Measurements from ENCODE around the gene AMH. TPM values are rescaled to one million over a fixed set of nuclear protein-coding genes. Genes with fewer than 3 reads are reported as not detected.
A peak's percentile ranks its signal among the peaks of the same experiment; 100 is the strongest.

Gene AMH
- total and polyA plus RNA-seq, 2 of the 13 experiments (the other 11 are each of a cell fraction or from before 2014, with no cell fraction given): 0.03 to 0.18 TPM

DNA sequence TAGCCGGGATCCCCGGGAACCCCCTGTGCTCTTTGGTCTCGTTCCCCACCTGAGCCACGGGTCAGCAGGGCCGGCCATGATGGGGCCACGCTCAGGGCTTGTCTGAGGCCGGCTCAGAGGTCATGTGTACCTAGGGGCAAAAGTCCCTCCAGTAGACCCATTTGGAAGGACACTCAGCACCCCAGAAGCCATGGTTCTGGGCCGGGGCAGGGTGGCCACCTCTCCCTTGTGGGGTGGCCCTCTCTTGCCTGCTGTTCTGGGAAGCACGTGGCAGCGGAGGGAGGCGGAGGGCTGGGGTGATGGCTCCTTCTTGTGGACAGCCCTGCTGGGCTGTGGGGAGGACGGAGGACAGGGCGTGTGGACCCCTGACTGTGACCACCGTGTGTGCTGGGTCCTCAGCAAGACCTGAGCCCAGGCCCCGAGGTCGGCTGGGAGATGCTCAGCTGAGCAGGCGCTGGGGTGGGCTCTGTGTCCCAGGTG, 39.3 kb downstream of the AMH start (continued):
- TF ChIP-seq ESRRA (CRISPR knock-in tag; IDR thresholded peaks at IDR 0.05; ENCODE audit: low read depth) (peak; percentile 86), ETV5 (CRISPR knock-in tag; IDR thresholded peaks at IDR 0.05; ENCODE audit: borderline replicate concordance) (peak; percentile 60; the same call in 1 of the 2 replicates), RFXANK (CRISPR knock-in tag; IDR thresholded peaks at IDR 0.05) (no peak), TEAD3 (CRISPR knock-in tag; optimal IDR thresholded peaks at IDR 0.05; ENCODE audit: borderline replicate concordance) (peak; percentile 43), MIER3 (CRISPR knock-in tag; IDR thresholded peaks at IDR 0.05; ENCODE audit: borderline replicate concordance) (no peak), BCL6 (CRISPR knock-in tag; IDR thresholded peaks at IDR 0.05) (0 out of 2 replicates have a peak, but pooled peaks have one; percentile 7), BCLAF1 (IDR thresholded peaks at IDR 0.05) (no peak), HDAC6 (IDR thresholded peaks at IDR 0.05; ENCODE audit: low read depth, low read length) (no peak), PPARG (CRISPR knock-in tag; conservative IDR thresholded peaks at IDR 0.05) (0 out of 2 replicates have a peak, but pooled peaks have one; percentile 31), LCORL (IDR thresholded peaks at IDR 0.05) (no peak), LCORL (CRISPR knock-in tag; IDR thresholded peaks at IDR 0.05) (peak; percentile 94), ATF7 (IDR thresholded peaks at IDR 0.05) (no peak), ATF7 (CRISPR knock-in tag; IDR thresholded peaks at IDR 0.05) (no peak), BATF2 (CRISPR knock-in tag; IDR thresholded peaks at IDR 0.05) (no peak), GTF2F1 (IDR thresholded peaks at IDR 0.05; ENCODE audit: low read length) (no peak), CHD2 (IDR thresholded peaks at IDR 0.05; ENCODE audit: low read depth, low read length) (no peak), DRAP1 (CRISPR knock-in tag; IDR thresholded peaks at IDR 0.05) (0 out of 2 replicates have a peak, but pooled peaks have one; percentile 22), NR2F6 (IDR thresholded peaks at IDR 0.05) (peak; percentile 75), NR2F6 (CRISPR knock-in tag; IDR thresholded peaks at IDR 0.05) (peak; percentile 52; the same call in 1 of the 2 replicates), BORCS8-MEF2B (CRISPR knock-in tag; IDR thresholded peaks at IDR 0.05) (no peak), CC2D1A (CRISPR knock-in tag; IDR thresholded peaks at IDR 0.05) (no peak), DPF2 (CRISPR knock-in tag; IDR thresholded peaks at IDR 0.05; ENCODE audit: borderline replicate concordance, low read depth) (peak; percentile 35; the same call in 1 of the 2 replicates)
- TF ChIP-seq, protein P1, sequence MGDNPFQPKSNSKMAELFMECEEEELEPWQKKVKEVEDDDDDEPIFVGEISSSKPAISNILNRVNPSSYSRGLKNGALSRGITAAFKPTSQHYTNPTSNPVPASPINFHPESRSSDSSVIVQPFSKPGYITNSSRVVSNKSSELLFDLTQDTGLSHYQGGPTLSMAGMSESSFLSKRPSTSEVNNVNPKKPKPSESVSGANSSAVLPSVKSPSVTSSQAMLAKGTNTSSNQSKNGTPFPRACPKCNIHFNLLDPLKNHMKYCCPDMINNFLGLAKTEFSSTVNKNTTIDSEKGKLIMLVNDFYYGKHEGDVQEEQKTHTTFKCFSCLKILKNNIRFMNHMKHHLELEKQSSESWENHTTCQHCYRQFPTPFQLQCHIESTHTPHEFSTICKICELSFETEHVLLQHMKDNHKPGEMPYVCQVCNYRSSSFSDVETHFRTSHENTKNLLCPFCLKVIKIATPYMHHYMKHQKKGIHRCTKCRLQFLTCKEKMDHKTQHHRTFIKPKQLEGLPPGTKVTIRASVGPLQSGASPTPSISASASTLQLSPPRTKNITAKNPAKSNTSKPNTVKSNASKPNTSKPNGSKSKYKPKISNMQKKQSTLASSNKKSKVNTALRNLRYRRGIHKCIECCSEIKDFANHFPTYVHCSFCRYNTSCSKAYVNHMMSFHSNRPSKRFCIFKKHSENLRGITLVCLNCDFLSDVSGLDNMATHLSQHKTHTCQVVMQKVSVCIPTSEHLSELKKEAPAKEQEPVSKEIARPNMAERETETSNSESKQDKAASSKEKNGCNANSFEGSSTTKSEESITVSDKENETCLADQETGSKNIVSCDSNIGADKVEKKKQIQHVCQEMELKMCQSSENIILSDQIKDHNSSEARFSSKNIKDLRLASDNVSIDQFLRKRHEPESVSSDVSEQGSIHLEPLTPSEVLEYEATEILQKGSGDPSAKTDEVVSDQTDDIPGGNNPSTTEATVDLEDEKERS (CRISPR knock-in tag; IDR thresholded peaks at IDR 0.05): peak; percentile 66
- TF ChIP-seq, protein P2, sequence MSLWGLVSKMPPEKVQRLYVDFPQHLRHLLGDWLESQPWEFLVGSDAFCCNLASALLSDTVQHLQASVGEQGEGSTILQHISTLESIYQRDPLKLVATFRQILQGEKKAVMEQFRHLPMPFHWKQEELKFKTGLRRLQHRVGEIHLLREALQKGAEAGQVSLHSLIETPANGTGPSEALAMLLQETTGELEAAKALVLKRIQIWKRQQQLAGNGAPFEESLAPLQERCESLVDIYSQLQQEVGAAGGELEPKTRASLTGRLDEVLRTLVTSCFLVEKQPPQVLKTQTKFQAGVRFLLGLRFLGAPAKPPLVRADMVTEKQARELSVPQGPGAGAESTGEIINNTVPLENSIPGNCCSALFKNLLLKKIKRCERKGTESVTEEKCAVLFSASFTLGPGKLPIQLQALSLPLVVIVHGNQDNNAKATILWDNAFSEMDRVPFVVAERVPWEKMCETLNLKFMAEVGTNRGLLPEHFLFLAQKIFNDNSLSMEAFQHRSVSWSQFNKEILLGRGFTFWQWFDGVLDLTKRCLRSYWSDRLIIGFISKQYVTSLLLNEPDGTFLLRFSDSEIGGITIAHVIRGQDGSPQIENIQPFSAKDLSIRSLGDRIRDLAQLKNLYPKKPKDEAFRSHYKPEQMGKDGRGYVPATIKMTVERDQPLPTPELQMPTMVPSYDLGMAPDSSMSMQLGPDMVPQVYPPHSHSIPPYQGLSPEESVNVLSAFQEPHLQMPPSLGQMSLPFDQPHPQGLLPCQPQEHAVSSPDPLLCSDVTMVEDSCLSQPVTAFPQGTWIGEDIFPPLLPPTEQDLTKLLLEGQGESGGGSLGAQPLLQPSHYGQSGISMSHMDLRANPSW (CRISPR knock-in tag; IDR thresholded peaks at IDR 0.05; ENCODE audit: borderline replicate concordance): no peak

Measured in HepG2 (cell line).